ENCODE measurements around the gene GALNT13. TPM values are rescaled to one million over a fixed set of nuclear protein-coding genes. Genes with fewer than 3 reads are reported as not detected.

GALNT13 gene
- total RNA-seq, 2 donors from 2014 or later: 0.33 to 5.7 TPM

- intact Hi-C loops (cut with DNase I): no loop called here
- Histone ChIP-seq H3K36me3 (replicated peaks in 1 of 2; ENCODE audit: insufficient read depth in 1 of 2, low read depth in 2 of 2) (no peaks in the 10 kb centered on the region), H3K27ac (no peak overlapping the region), H3K4me1 (no peaks in the 10 kb centered on the region), H3K9me3 (no peaks in the 10 kb centered on the region), H3K27me3 (no peaks in the 10 kb centered on the region), H3K4me3 (no peak overlapping the region)
- ATAC-seq (no peak), DNase-seq (no peak)
- 75% methylated on average over 5 of the region's 5 CpGs for WGBS, 2 donors
- no peak for TF ChIP-seq POLR2A (IDR thresholded peaks at IDR 0.05)
- no peak for TF ChIP-seq CTCF (IDR thresholded peaks at IDR 0.05)
Measured at GRCh38 chr2:154477319-154477718, 605.6 kb downstream of the GALNT13 start.

- Histone ChIP-seq H3K27ac (no peak overlapping the region), H3K4me1 (no peaks in the 10 kb centered on the region), H3K36me3 (replicated peaks in 1 of 2; ENCODE audit: insufficient read depth in 1 of 2, low read depth in 2 of 2) (no peaks in the 10 kb centered on the region), H3K9me3 (no peaks in the 10 kb centered on the region), H3K27me3 (no peaks in the 10 kb centered on the region), H3K4me3 (no peak overlapping the region)
- 35 to 48% methylated on average over 1 of the region's 1 CpG for WGBS, 2 donors
- no peak for DNase-seq
- intact Hi-C loops (cut with DNase I): no loop called here
- ATAC-seq: no peak
- TF ChIP-seq CTCF (IDR thresholded peaks at IDR 0.05) (no peak), POLR2A (IDR thresholded peaks at IDR 0.05) (no peak)
Measured at GRCh38 chr2:154480521-154480920, 608.8 kb downstream of the GALNT13 start.

GRCh38 chr2:154481336-154481735 lies 609.6 kb downstream of the GALNT13 start:
- DNase-seq: no peak
- intact Hi-C loops (cut with DNase I): no loop called here
- Histone ChIP-seq H3K4me1 (no peaks in the 10 kb centered on the region), H3K27ac (no peak overlapping the region), H3K36me3 (replicated peaks in 1 of 2; ENCODE audit: insufficient read depth in 1 of 2, low read depth in 2 of 2) (no peaks in the 10 kb centered on the region), H3K4me3 (no peak overlapping the region), H3K27me3 (no peaks in the 10 kb centered on the region), H3K9me3 (no peaks in the 10 kb centered on the region)
- 70 to 71% methylated on average over 2 of the region's 2 CpGs for WGBS, 2 donors
- no peak for ATAC-seq
- TF ChIP-seq CTCF (IDR thresholded peaks at IDR 0.05) (no peak), POLR2A (IDR thresholded peaks at IDR 0.05) (no peak)

DNA sequence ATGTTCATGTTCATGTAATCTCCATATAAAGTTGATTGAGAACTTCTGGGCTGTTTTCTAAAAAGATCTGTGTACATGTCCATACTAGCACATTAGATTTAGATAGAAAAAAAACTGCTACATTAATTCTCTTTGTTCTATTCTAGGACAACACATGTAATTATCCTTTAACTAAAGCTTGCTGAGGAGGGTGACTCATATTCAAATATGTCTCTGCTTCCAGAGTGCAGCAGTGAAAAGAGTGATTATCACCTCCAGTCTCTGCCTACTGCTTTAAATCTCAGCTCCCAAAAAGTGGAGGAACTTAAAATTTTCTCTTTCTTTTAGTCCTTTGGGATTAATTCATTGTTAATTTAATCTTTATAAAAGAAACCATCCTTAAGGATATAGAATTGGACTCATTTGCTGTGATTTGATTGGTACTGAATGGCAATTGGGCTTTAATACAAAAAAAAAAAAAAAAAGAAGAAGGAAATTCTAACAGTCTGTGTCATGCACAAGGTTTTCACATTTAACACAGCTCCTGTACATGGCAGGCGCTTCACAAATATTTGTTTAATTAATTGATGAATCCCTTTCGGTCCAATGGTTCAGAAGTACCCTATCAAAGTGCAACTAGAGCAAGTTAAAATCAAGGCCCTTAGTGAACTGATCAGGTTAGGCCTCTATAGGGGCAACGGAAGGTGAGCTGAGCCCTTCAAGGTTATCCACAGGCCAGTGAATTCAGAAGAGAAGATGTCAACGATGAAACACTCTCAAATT lies 612.8 kb downstream of the GALNT13 start:
- 56 to 63% methylated on average over 4 of the region's 4 CpGs for whole genome bisulfite sequencing, 2 donors
- H3K27ac ChIP-seq: no peak overlapping the region
- no peak for ATAC-seq

More for the DNA sequence above, 612.8 kb downstream of the GALNT13 start:
- intact Hi-C loops (cut with DNase I): no loop called here
- Histone ChIP-seq H3K27me3 (no peaks in the 10 kb centered on the region), H3K9me3 (no peaks in the 10 kb centered on the region), H3K4me1 (no peaks in the 10 kb centered on the region), H3K4me3 (no peak overlapping the region), H3K36me3 (replicated peaks in 1 of 2; ENCODE audit: insufficient read depth in 1 of 2, low read depth in 2 of 2) (no peaks in the 10 kb centered on the region)
- TF ChIP-seq POLR2A (IDR thresholded peaks at IDR 0.05): no peak
- TF ChIP-seq CTCF (IDR thresholded peaks at IDR 0.05): no peak
- DNase-seq: no peak
